OCI-LY1 (cell line): ENCODE results near the gene AJM1.
"Not testable (repeated sequence)": the region's sequence is repeated elsewhere in the genome, so short reads cannot be mapped to it uniquely, and the experiment has no call there.

ENCODE experiments used
- H2AFZ ChIP-seq: fragments of 200-600 bp; sonication (generic), shearing (Covaris generic); 2 replicates; pipeline ENCODE4 v1.6.0; 2014; ENCODE audit warnings: antibody characterized with exemption, mild to moderate bottlenecking, low read length
- H3F3A ChIP-seq: fragments of 200-600 bp; sonication (generic), shearing (Covaris generic); 2 replicates; pipeline ENCODE4 v1.6.0; 2014; ENCODE audit warnings: mild to moderate bottlenecking, antibody characterized with exemption, low read length, moderate library complexity; ENCODE audit not compliant: insufficient read depth
- H3K27ac ChIP-seq: fragments of 200-600 bp; sonication (generic); 2 replicates; pipeline ENCODE4 v1.5.1; 2014; ENCODE audit warnings: low read length, mixed run types, mild to moderate bottlenecking, low read depth; ENCODE audit not compliant: poor library complexity, severe bottlenecking
- H3K27me3 ChIP-seq: fragments of 200-600 bp; sonication (generic); 2 replicates; pipeline ENCODE4 v1.6.0; 2014; ENCODE audit warnings: antibody characterized with exemption, mild to moderate bottlenecking, low read length, moderate library complexity; ENCODE audit not compliant: insufficient read depth
- H3K36me3 ChIP-seq: fragments of 200-600 bp; sonication (generic); 2 replicates; pipeline ENCODE4 v1.6.1; 2014; ENCODE audit warnings: mild to moderate bottlenecking, antibody characterized with exemption, low read length, moderate library complexity, mixed read lengths; ENCODE audit not compliant: insufficient read depth
- H3K4me1 ChIP-seq: fragments of 200-600 bp; sonication (generic); 2 replicates; pipeline ENCODE4 v1.5.1; 2014; ENCODE audit warnings: mild to moderate bottlenecking, low read length, moderate library complexity; ENCODE audit not compliant: insufficient read depth, severe bottlenecking
- H3K4me2 ChIP-seq: fragments of 200-600 bp; sonication (generic), shearing (Covaris generic); 2 replicates; pipeline ENCODE4 v1.6.1; 2014; ENCODE audit warnings: low read length
- H3K4me3 ChIP-seq: fragments of 200-600 bp; sonication (generic); 2 replicates; pipeline ENCODE4 v1.5.1; 2014; ENCODE audit warnings: low read length, low read depth, mild to moderate bottlenecking, mixed read lengths; ENCODE audit not compliant: poor library complexity, severe bottlenecking
- H3K79me2 ChIP-seq: fragments of 200-600 bp; shearing (Covaris generic); 2 replicates; pipeline ENCODE4 v1.6.1; 2016; ENCODE audit warnings: mixed run types, low read length, mixed read lengths; ENCODE audit not compliant: insufficient read depth
- H3K9ac ChIP-seq: fragments of 200-600 bp; sonication (generic), shearing (Covaris generic); 2 replicates; pipeline ENCODE4 v1.6.1; 2014; ENCODE audit warnings: mild to moderate bottlenecking, low read length, mixed read lengths
- H3K9me2 ChIP-seq: fragments of 200-600 bp; sonication (generic), shearing (Covaris generic); 2 replicates; pipeline ENCODE4 v1.6.1; 2014; ENCODE audit warnings: low read depth, mild to moderate bottlenecking, low read length, mixed read lengths
- H3K9me3 ChIP-seq: fragments of 200-600 bp; shearing (Covaris generic); 2 replicates; pipeline ENCODE4 v1.6.1; 2014; ENCODE audit warnings: low read length, mixed read lengths
- H4K20me1 ChIP-seq: fragments of 200-600 bp; sonication (generic), shearing (Covaris generic); 2 replicates; pipeline ENCODE4 v1.6.0; 2016; ENCODE audit warnings: mild to moderate bottlenecking, low read length; ENCODE audit not compliant: insufficient read depth
- CTCF ChIP-seq: fragments of 200-600 bp; sonication (generic), shearing (Covaris generic); IDR thresholded peaks from 2 replicates; pipeline ENCODE4 v1.5.1; 2017; ENCODE audit warnings: mild to moderate bottlenecking, antibody characterized with exemption, low read length, moderate library complexity, mixed read lengths
- EZH2 ChIP-seq: fragments of 200-600 bp; sonication (generic), shearing (Covaris generic); IDR thresholded peaks from 2 replicates; pipeline ENCODE4 v1.8.0; 2017; ENCODE audit warnings: borderline replicate concordance, mixed run types, mild to moderate bottlenecking, antibody characterized with exemption, low read length, moderate library complexity, mixed read lengths

The AJM1 gene

DNA sequence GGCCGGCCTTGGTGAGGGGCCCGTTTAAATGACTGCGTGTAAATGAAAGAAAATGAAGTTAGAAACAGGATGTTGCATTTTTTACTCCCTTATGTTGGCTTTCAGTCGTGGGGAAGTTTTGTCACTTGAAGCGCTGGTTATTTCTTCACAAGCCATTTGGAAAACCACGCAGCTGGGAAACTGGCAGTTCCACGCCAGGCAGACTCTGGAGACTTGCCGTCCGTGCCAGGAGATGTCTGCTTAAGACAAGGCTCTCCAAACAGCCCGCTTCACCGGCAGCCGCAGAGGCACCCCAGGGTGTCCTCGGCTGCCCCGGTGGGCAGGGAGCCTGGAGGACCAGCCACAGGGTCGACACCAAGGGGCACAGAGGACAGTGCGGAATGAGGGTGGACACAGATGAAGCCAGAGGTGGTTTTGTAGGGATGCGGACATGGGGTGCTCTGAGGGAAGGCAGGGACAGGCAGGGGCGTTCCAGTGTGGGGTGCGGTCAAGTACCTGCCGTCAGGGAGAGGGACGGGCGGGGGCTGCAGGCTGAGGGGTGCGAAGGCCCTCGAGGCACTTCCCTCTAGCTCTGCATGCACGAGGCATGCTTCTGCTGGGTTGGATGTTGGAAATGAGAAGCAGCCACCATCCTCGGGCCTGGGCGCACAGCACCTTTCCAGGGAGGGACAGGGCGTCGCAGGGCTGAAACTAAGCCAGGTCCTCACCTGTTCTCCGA, 11.1 kb upstream of the AJM1 start:
- Histone ChIP-seq H3K9ac (no peak overlapping the region), H3K27ac (no peak overlapping the region), H3K9me2 (no peaks in the 10 kb centered on the region), H2AFZ (no peak overlapping the region), H4K20me1 (no peaks in the 10 kb centered on the region), H3K27me3 (no peaks in the 10 kb centered on the region), H3F3A (no peaks in the 10 kb centered on the region), H3K79me2 (no peaks in the 10 kb centered on the region), H3K4me3 (no peak overlapping the region), H3K36me3 (peaks cover 71% of the 10 kb centered on the region), H3K4me2 (no peak overlapping the region), H3K9me3 (no peaks in the 10 kb centered on the region), H3K4me1 (no peaks in the 10 kb centered on the region)
- TF ChIP-seq EZH2 (no peak), CTCF (no peak)

GRCh38 chr9:136831720-136832104, 10.6 kb upstream of the AJM1 start:
- Histone ChIP-seq H3K4me1 (no peaks in the 10 kb centered on the region), H3F3A (no peaks in the 10 kb centered on the region), H2AFZ (no peak overlapping the region), H3K79me2 (no peaks in the 10 kb centered on the region), H3K9ac (no peak overlapping the region), H3K4me3 (no peak overlapping the region), H3K9me3 (no peaks in the 10 kb centered on the region), H3K36me3 (peaks cover 65% of the 10 kb centered on the region), H3K27me3 (no peaks in the 10 kb centered on the region), H3K4me2 (no peak overlapping the region), H3K27ac (no peak overlapping the region), H4K20me1 (no peaks in the 10 kb centered on the region), H3K9me2 (no peaks in the 10 kb centered on the region)
- TF ChIP-seq CTCF (no peak), EZH2 (no peak)

- no peaks in the 10 kb centered on the region for H3K9me3 ChIP-seq
- H3K4me1 ChIP-seq: no peaks in the 10 kb centered on the region
- H2AFZ ChIP-seq: no peak overlapping the region
- no peaks in the 10 kb centered on the region for H3K9me2 ChIP-seq
- H3K36me3 ChIP-seq: peaks cover 59% of the 10 kb centered on the region
- no peak overlapping the region for H3K4me3 ChIP-seq
- no peak overlapping the region for H3K27ac ChIP-seq
- no peak overlapping the region for H3K4me2 ChIP-seq
- H3K27me3 ChIP-seq: no peaks in the 10 kb centered on the region
- H3K79me2 ChIP-seq: no peaks in the 10 kb centered on the region
- TF ChIP-seq EZH2 (no peak), CTCF (no peak)
- H3K9ac ChIP-seq: no peak overlapping the region
- no peaks in the 10 kb centered on the region for H4K20me1 ChIP-seq
- no peaks in the 10 kb centered on the region for H3F3A ChIP-seq
Measured at GRCh38 chr9:136832581-136832980, 9.7 kb upstream of the AJM1 start.

DNA sequence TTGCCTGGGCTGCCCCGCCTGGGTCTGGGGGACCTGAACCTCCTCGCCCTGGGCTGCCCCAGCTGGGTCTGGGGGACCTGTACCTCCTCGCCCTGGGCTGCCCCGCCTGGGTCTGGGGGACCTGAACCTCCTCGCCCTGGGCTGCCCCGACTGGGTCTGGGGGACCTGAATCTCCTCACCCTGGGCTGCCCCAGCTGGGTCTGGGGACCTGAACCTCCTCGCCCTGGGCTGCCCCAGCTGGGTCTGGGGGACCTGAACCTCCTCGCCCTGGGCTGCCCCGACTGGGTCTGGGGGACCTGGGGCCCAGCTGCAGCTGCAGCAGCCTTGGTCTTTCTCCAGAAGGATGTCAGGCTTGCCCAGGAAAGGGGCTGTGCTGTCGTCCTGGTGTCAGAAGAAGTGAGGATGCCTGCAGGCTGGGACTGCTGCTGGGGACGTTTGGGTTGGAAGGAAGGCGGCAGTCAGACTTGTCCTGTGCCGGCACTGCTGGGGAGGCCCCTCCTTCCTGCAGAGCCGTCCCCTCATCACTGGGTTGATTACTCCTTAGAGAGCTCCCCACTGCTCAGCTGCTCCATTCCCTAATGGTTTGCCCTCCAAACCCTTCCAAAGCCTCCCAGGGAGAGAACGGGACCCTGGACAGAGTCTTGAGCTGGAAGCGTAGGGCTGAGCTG, 8.8 kb upstream of the AJM1 start:
- H2AFZ ChIP-seq, H3K4me2 ChIP-seq, H3K79me2 ChIP-seq, H3K27me3 ChIP-seq, H3K9ac ChIP-seq, H3F3A ChIP-seq, H3K9me3 ChIP-seq, H3K27ac ChIP-seq, H3K4me1 ChIP-seq, H3K9me2 ChIP-seq, H3K4me3 ChIP-seq, H4K20me1 ChIP-seq: not testable (repeated sequence)
- H3K36me3 ChIP-seq: peaks cover 59% of the 10 kb centered on the region
